CD4-positive, alpha-beta T cell treated with Interleukin-15 for 1 hour (primary cell): ENCODE results near the gene ARNT2.
"Not testable (repeated sequence)": the region's sequence is repeated elsewhere in the genome, so short reads cannot be mapped to it uniquely, and the experiment has no call there.

Experiments
- DNase-seq: peaks from one replicate; pipeline ENCODE4 v3.0.0-alpha.2; 2020

The ARNT2 gene

GRCh38 chr15:80494756-80495155 is 90.6 kb downstream of the ARNT2 start:
- DNase-seq: no peak

GRCh38 chr15:80495401-80495942 is 91.3 kb downstream of the ARNT2 start:
- DNase-seq: no peak

- DNase-seq: no peak
Observed at GRCh38 chr15:80496096-80496495, 91.9 kb downstream of the ARNT2 start.

GRCh38 chr15:80497221-80497620 is 93.0 kb downstream of the ARNT2 start:
- no peak for DNase-seq

- no peak for DNase-seq
Observed at GRCh38 chr15:80498652-80499051, 94.5 kb downstream of the ARNT2 start.

GRCh38 chr15:80500021-80500420 is 95.8 kb downstream of the ARNT2 start:
- DNase-seq: no peak

- DNase-seq: no peak
Observed at GRCh38 chr15:80501476-80501875, 97.3 kb downstream of the ARNT2 start.

- no peak for DNase-seq
Observed at GRCh38 chr15:80502782-80503181, 98.6 kb downstream of the ARNT2 start.

- DNase-seq: no peak
Observed at GRCh38 chr15:80503319-80503952, 99.3 kb downstream of the ARNT2 start.

GRCh38 chr15:80504931-80505330 is 100.7 kb downstream of the ARNT2 start:
- DNase-seq: no peak

- DNase-seq: no peak
Observed at GRCh38 chr15:80506286-80506893, 102.2 kb downstream of the ARNT2 start.

GRCh38 chr15:80507131-80507530 is 102.9 kb downstream of the ARNT2 start:
- DNase-seq: no peak

GRCh38 chr15:80507638-80508316 is 103.6 kb downstream of the ARNT2 start:
- no peak for DNase-seq

GRCh38 chr15:80508783-80509182 is 104.6 kb downstream of the ARNT2 start:
- no peak for DNase-seq

GRCh38 chr15:80509800-80510199 is 105.6 kb downstream of the ARNT2 start:
- DNase-seq: no peak

- not testable (repeated sequence) for DNase-seq
Observed at GRCh38 chr15:80510985-80511384, 106.8 kb downstream of the ARNT2 start.

- no peak for DNase-seq
Observed at GRCh38 chr15:80512726-80513660, 108.8 kb downstream of the ARNT2 start.

GRCh38 chr15:80514071-80514780 is 110.0 kb downstream of the ARNT2 start:
- DNase-seq: no peak

- no peak for DNase-seq
Observed at GRCh38 chr15:80517290-80517689, 113.1 kb downstream of the ARNT2 start.

GRCh38 chr15:80518522-80518921 is 114.3 kb downstream of the ARNT2 start:
- DNase-seq: no peak

- no peak for DNase-seq
Observed at GRCh38 chr15:80523746-80524145, 119.6 kb downstream of the ARNT2 start.

GRCh38 chr15:80525853-80526252 is 121.7 kb downstream of the ARNT2 start:
- no peak for DNase-seq
